ENCODE results near the gene FAM81A.

Gene FAM81A

DNA sequence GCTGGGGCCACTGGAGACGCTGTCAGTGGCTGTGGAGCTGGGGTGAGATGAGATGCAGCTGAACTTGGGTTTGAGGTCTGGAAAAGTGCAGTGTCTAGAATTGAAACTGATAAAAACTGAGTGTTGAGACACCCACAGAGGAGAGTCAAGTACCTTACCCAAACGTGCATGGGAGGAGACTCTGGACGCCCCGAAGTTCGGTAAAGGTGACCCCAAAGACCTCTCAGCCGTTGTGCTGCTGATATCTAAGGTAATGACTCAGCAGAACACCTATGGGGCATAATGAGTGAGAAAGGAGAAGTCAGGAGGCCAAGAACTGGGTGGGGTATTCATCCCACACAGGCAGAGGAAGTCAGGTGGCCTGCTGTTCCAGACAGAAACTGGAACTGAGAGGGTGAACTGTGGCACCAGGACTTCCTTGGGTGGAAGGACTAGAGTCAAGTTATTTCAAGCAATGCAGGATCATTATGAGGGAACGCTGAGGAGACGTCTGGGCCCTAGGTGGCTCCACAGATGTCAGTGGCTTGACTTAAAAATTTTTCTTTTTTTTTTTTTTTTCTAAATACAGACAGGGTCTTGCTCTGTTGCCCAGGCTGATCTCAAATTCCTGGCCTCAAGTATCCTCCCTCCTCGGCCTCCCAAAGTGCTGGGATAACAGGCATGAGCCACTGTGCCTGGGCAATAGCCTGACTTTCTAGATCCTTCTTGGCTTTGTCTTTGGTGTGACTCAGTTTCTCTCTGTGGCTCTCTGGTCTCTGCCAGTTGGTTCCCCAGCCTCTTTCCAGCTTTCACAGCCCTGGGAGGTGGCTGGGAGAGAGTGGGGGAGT, 105.9 kb downstream of the FAM81A start:
- no peak overlapping the region for H3K14ac ChIP-seq (ENCODE audit: low read length)
- H3K4me2 ChIP-seq (ENCODE audit: low read length), result no peak overlapping the region
- H3K4me3 ChIP-seq (ENCODE audit: low read depth, low read length), result no peak overlapping the region
- no peaks in the 10 kb centered on the region for H3K79me2 ChIP-seq (ENCODE audit: control insufficient read depth, insufficient read depth, low read length, poor library complexity)
- H4K8ac ChIP-seq (ENCODE audit: low read depth, low read length), result no peak overlapping the region
- H2AK5ac ChIP-seq (ENCODE audit: low read length), result no peak overlapping the region
- peaks cover 3% of the 10 kb centered on the region for H3K9me3 ChIP-seq (ENCODE audit: insufficient read depth, low read depth, low read length)
- no peak overlapping the region for H2BK120ac ChIP-seq (ENCODE audit: insufficient read depth, low read length, poor library complexity)
- no peak overlapping the region for H2BK12ac ChIP-seq (ENCODE audit: low read length)
- WGBS (ENCODE audit: extremely low coverage, insufficient coverage, insufficient read length), result no CpG with 5 or more reads among the region's 9 CpGs
- H4K12ac ChIP-seq (ENCODE audit: low read depth, low read length), result no peak overlapping the region
- no peaks in the 10 kb centered on the region for H3K27me3 ChIP-seq (ENCODE audit: insufficient read depth, low read length)
- H3K36me3 ChIP-seq (ENCODE audit: control insufficient read depth in 1 of 2, insufficient read depth in 2 of 2, low read length in 2 of 2), result no peaks in the 10 kb centered on the region
- H3K27ac ChIP-seq (ENCODE audit: low read depth, low read length), result no peak overlapping the region
- H3K79me1 ChIP-seq (ENCODE audit: low read length), result no peaks in the 10 kb centered on the region
- no peak overlapping the region for H4K91ac ChIP-seq (ENCODE audit: low read depth, low read length)
- no peak overlapping the region for H3K23ac ChIP-seq (ENCODE audit: low read length)
- H2BK5ac ChIP-seq (ENCODE audit: low read depth, low read length, poor library complexity), result no peak overlapping the region
- no peak overlapping the region for H3K9ac ChIP-seq (ENCODE audit: low read length)
- H3K18ac ChIP-seq (ENCODE audit: low read length), result no peak overlapping the region
- H2AFZ ChIP-seq (ENCODE audit: insufficient read depth, low read length, poor library complexity), result no peak overlapping the region
- no peak overlapping the region for H3K4ac ChIP-seq (ENCODE audit: low read depth, low read length)
- DNase-seq, result no peak
- H3K4me1 ChIP-seq (ENCODE audit: control insufficient read depth in 1 of 2, insufficient read depth in 2 of 2, low read length in 2 of 2), result peaks cover 0 to 2% of the 10 kb centered on the region in 2 experiments

GRCh38 chr15:59545573-59545972, 107.6 kb downstream of the FAM81A start:
- Histone ChIP-seq H3K36me3 (ENCODE audit: control insufficient read depth in 1 of 2, insufficient read depth in 2 of 2, low read length in 2 of 2) (no peaks in the 10 kb centered on the region), H3K27me3 (ENCODE audit: insufficient read depth, low read length) (no peaks in the 10 kb centered on the region), H3K9ac (ENCODE audit: low read length) (no peak overlapping the region), H2BK120ac (ENCODE audit: insufficient read depth, low read length, poor library complexity) (no peak overlapping the region), H3K4me2 (ENCODE audit: low read length) (no peak overlapping the region), H2AFZ (ENCODE audit: insufficient read depth, low read length, poor library complexity) (no peak overlapping the region), H3K79me2 (ENCODE audit: control insufficient read depth, insufficient read depth, low read length, poor library complexity) (no peaks in the 10 kb centered on the region), H3K18ac (ENCODE audit: low read length) (no peak overlapping the region), H3K4me3 (ENCODE audit: low read depth, low read length) (no peak overlapping the region), H3K4me1 (ENCODE audit: control insufficient read depth in 1 of 2, insufficient read depth in 2 of 2, low read length in 2 of 2) (peaks cover 0 to 4% of the 10 kb centered on the region in 2 experiments), H3K14ac (ENCODE audit: low read length) (no peak overlapping the region), H3K9me3 (ENCODE audit: insufficient read depth, low read depth, low read length) (peaks cover 3% of the 10 kb centered on the region), H3K23ac (ENCODE audit: low read length) (no peak overlapping the region), H2AK5ac (ENCODE audit: low read length) (no peak overlapping the region), H2BK5ac (ENCODE audit: low read depth, low read length, poor library complexity) (no peak overlapping the region), H4K12ac (ENCODE audit: low read depth, low read length) (no peak overlapping the region), H4K91ac (ENCODE audit: low read depth, low read length) (no peak overlapping the region), H3K27ac (ENCODE audit: low read depth, low read length) (no peak overlapping the region), H2BK12ac (ENCODE audit: low read length) (no peak overlapping the region), H3K79me1 (ENCODE audit: low read length) (no peaks in the 10 kb centered on the region), H4K8ac (ENCODE audit: low read depth, low read length) (no peak overlapping the region), H3K4ac (ENCODE audit: low read depth, low read length) (no peak overlapping the region)
- DNase-seq, result no peak
- WGBS (ENCODE audit: extremely low coverage, insufficient coverage, insufficient read length), result no CpG with 5 or more reads among the region's 8 CpGs

DNA sequence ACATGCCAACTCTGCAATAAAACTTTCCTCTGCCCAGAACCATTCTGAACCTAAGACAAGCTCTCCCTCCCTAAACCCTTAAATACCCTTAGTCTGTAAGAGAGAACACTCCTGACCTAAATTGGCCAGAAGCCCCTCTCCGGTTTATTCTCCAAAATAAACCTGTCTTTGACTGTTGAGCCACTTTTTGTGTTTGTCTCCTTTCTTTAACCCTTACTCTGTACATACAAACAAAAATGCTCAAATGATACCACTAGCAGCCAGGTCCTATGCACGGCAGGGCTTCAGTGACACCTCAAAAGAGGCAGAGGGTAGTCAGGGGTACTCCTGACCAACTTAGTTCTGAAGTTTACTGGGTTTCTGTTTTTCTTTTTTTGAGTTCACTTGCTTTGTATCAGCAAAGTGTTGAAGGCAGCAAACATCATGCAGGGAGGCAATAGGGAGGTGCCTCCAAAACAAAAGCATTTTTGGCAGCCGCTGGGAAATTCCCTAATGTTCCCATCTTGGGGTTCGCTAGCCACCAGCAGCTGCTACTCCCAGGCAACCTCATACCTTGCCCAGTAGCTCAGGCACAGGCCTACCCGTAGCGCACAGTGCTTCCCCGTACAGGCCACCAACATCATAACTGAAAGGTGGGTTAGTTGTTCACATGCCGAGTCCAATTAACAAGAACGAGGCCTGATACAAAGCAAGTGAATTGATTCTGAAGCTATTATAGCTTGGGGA, 110.7 kb downstream of the FAM81A start:
- Histone ChIP-seq H3K23ac (ENCODE audit: low read length) (no peak overlapping the region), H3K4ac (ENCODE audit: low read depth, low read length) (no peak overlapping the region)
- no CpG with 5 or more reads among the region's 9 CpGs for WGBS (ENCODE audit: extremely low coverage, insufficient coverage, insufficient read length)

DNA sequence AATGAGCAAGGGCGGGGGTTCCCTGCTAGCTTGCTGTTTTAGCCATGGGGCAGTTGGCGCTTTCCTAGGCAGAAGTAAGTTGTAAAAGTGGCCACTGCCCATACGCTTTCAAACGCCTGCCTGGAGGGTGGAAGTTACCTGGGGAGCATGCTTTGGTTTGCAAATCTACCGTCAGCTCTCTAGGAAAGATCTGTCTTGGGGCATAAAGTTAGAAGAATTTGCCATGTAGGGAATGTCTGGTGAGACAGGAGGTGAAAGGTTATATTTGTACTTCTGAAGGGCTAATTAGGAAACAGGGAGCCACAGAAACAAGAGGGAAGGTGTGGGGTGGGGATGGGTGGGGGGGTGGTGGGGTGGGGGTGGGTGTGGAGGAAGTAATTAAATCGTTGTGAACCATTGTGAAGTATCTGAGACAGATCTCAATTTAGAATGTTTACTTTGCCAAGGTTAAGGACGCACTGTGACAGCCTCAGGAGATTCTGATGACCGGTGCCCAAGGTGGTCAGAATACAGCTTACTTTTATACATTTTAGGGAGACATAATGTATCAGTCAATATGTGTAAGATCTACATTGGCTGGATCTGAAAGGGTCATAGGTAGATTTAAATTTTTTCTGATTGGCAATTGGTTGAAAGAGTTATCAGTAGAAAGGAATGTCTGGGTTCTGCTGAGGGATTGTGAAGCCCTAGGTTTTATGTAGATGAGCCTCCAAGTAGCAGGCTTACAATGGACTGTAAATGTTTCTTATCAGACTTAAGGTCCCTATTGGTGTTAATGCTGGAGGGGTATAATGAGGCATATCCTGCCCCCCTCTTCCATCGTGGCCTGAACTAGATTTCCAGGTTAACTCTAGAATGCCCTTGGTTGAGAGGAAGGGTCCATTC, 111.6 kb downstream of the FAM81A start:
- no peaks in the 10 kb centered on the region for H3K36me3 ChIP-seq (ENCODE audit: control insufficient read depth in 1 of 2, insufficient read depth in 2 of 2, low read length in 2 of 2)
- H3K18ac ChIP-seq (ENCODE audit: low read length), result no peak overlapping the region
- H3K23ac ChIP-seq (ENCODE audit: low read length), result no peak overlapping the region
- H4K8ac ChIP-seq (ENCODE audit: low read depth, low read length), result no peak overlapping the region
- H2BK5ac ChIP-seq (ENCODE audit: low read depth, low read length, poor library complexity), result no peak overlapping the region
- peaks cover 0 to 8% of the 10 kb centered on the region in 2 experiments for H3K4me1 ChIP-seq (ENCODE audit: control insufficient read depth in 1 of 2, insufficient read depth in 2 of 2, low read length in 2 of 2)
- H3K9ac ChIP-seq (ENCODE audit: low read length), result no peak overlapping the region
- H3K9me3 ChIP-seq (ENCODE audit: insufficient read depth, low read depth, low read length), result peaks cover 3% of the 10 kb centered on the region
- no peaks in the 10 kb centered on the region for H3K79me2 ChIP-seq (ENCODE audit: control insufficient read depth, insufficient read depth, low read length, poor library complexity)
- H3K4ac ChIP-seq (ENCODE audit: low read depth, low read length), result no peak overlapping the region
- no peak overlapping the region for H3K4me2 ChIP-seq (ENCODE audit: low read length)
- no peak for DNase-seq
- H2BK120ac ChIP-seq (ENCODE audit: insufficient read depth, low read length, poor library complexity), result no peak overlapping the region
- no peak overlapping the region for H3K4me3 ChIP-seq (ENCODE audit: low read depth, low read length)
- H3K27me3 ChIP-seq (ENCODE audit: insufficient read depth, low read length), result no peaks in the 10 kb centered on the region
- no peak overlapping the region for H3K27ac ChIP-seq (ENCODE audit: low read depth, low read length)
- H2BK12ac ChIP-seq (ENCODE audit: low read length), result no peak overlapping the region
- no peak overlapping the region for H3K14ac ChIP-seq (ENCODE audit: low read length)
- no peak overlapping the region for H2AK5ac ChIP-seq (ENCODE audit: low read length)
- no peak overlapping the region for H2AFZ ChIP-seq (ENCODE audit: insufficient read depth, low read length, poor library complexity)
- H4K12ac ChIP-seq (ENCODE audit: low read depth, low read length), result no peak overlapping the region
- WGBS (ENCODE audit: extremely low coverage, insufficient coverage, insufficient read length), result no CpG with 5 or more reads among the region's 9 CpGs
- H3K79me1 ChIP-seq (ENCODE audit: low read length), result no peaks in the 10 kb centered on the region
- no peak overlapping the region for H4K91ac ChIP-seq (ENCODE audit: low read depth, low read length)

More for the DNA sequence above, 110.7 kb downstream of the FAM81A start:
- no peak overlapping the region for H2AFZ ChIP-seq (ENCODE audit: insufficient read depth, low read length, poor library complexity)
- H3K4me2 ChIP-seq (ENCODE audit: low read length), result no peak overlapping the region
- no peak overlapping the region for H2BK12ac ChIP-seq (ENCODE audit: low read length)
- H2AK5ac ChIP-seq (ENCODE audit: low read length), result no peak overlapping the region
- H3K18ac ChIP-seq (ENCODE audit: low read length), result no peak overlapping the region
- no peak overlapping the region for H2BK5ac ChIP-seq (ENCODE audit: low read depth, low read length, poor library complexity)
- H4K91ac ChIP-seq (ENCODE audit: low read depth, low read length), result no peak overlapping the region
- no peak overlapping the region for H3K9ac ChIP-seq (ENCODE audit: low read length)
- H3K14ac ChIP-seq (ENCODE audit: low read length), result no peak overlapping the region
- H3K4me1 ChIP-seq (ENCODE audit: control insufficient read depth in 1 of 2, insufficient read depth in 2 of 2, low read length in 2 of 2), result peaks cover 0 to 4% of the 10 kb centered on the region in 2 experiments
- H4K8ac ChIP-seq (ENCODE audit: low read depth, low read length), result no peak overlapping the region
- H3K4me3 ChIP-seq (ENCODE audit: low read depth, low read length), result no peak overlapping the region
- H3K36me3 ChIP-seq (ENCODE audit: control insufficient read depth in 1 of 2, insufficient read depth in 2 of 2, low read length in 2 of 2), result no peaks in the 10 kb centered on the region
- H3K27ac ChIP-seq (ENCODE audit: low read depth, low read length), result no peak overlapping the region
- no peaks in the 10 kb centered on the region for H3K79me1 ChIP-seq (ENCODE audit: low read length)
- DNase-seq, result no peak
- no peak overlapping the region for H2BK120ac ChIP-seq (ENCODE audit: insufficient read depth, low read length, poor library complexity)
- H3K9me3 ChIP-seq (ENCODE audit: insufficient read depth, low read depth, low read length), result peaks cover 3% of the 10 kb centered on the region
- H3K79me2 ChIP-seq (ENCODE audit: control insufficient read depth, insufficient read depth, low read length, poor library complexity), result no peaks in the 10 kb centered on the region
- H3K27me3 ChIP-seq (ENCODE audit: insufficient read depth, low read length), result no peaks in the 10 kb centered on the region
- H4K12ac ChIP-seq (ENCODE audit: low read depth, low read length), result no peak overlapping the region
